ENCODE results near the gene PCBP3. TPM values are rescaled to one million over a fixed set of nuclear protein-coding genes. Genes with fewer than 3 reads are reported as not detected.
"Not testable (repeated sequence)": the region's sequence is repeated elsewhere in the genome, so short reads cannot be mapped to it uniquely, and the experiment has no call there.

PCBP3 gene
- total RNA-seq, 2 experiments from 2014 or later: 1.9 to 2.2 TPM

DNA sequence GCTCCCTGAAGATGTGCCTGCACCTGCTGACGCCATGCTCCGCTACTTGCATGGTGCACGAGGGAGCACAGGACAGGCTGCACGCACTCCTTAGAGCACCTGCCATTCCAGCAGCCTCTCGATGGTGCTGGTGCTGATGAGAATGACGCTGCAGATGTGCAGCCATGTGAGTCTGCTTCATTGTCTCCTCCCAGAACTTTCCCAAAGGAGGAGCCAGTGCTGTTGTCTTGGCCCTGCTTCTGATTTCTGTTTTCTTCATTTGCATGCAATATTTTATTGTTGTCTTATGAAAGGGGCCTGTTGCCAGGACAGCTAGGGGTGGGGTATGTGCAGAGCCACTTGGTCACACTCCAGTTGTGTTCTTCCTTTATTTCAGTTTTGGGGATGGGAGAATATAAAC lies 70.1 kb downstream of the PCBP3 start:
- TF ChIP-seq CTCF (IDR thresholded peaks at IDR 0.05): no peak
- H3K27ac Mint-ChIP-seq: no peak overlapping the region
- ATAC-seq (no peak), DNase-seq (no peak)
- POLR2A ChIA-PET: interaction anchor here (0.7 kb wide), 1 partner anchor 9 kb away, joined by 3 read pairs; no protein-coding TSS in a partner anchor
- peaks cover 3% of the 10 kb centered on the region for H3K9me3 Mint-ChIP-seq
- no peaks in the 10 kb centered on the region for H3K36me3 Mint-ChIP-seq (ENCODE audit: low read depth)
- intact Hi-C loops (cut with micrococcal nuclease): no loop called here
- no peak overlapping the region for H3K4me3 Mint-ChIP-seq
- CTCF ChIA-PET: no interaction called here
- H3K4me1 Mint-ChIP-seq (ENCODE audit: low read depth): peaks cover 14% of the 10 kb centered on the region
- H3K27me3 Mint-ChIP-seq: peaks cover 2% of the 10 kb centered on the region

GRCh38 chr21:45715441-45715840 lies 71.9 kb downstream of the PCBP3 start:
- intact Hi-C loops (cut with micrococcal nuclease): no loop called here
- CTCF ChIA-PET: no interaction called here
- Mint-ChIP-seq H3K27me3 (peaks cover 2% of the 10 kb centered on the region), H3K4me1 (ENCODE audit: low read depth) (peaks cover 10% of the 10 kb centered on the region), H3K9me3 (peaks cover 3% of the 10 kb centered on the region), H3K36me3 (ENCODE audit: low read depth) (no peaks in the 10 kb centered on the region), H3K27ac (no peak overlapping the region), H3K4me3 (no peak overlapping the region)
- ATAC-seq: no peak
- no peak for DNase-seq
- TF ChIP-seq CTCF (IDR thresholded peaks at IDR 0.05): no peak
- POLR2A ChIA-PET: no interaction called here

- intact Hi-C loops (cut with micrococcal nuclease): no loop called here
- H3K4me1 Mint-ChIP-seq (ENCODE audit: low read depth): peaks cover 11% of the 10 kb centered on the region
- peaks cover 2% of the 10 kb centered on the region for H3K27me3 Mint-ChIP-seq
- H3K27ac Mint-ChIP-seq: no peak overlapping the region
- no peak overlapping the region for H3K4me3 Mint-ChIP-seq
- CTCF ChIA-PET: no interaction called here
- DNase-seq (no peak), ATAC-seq (no peak)
- H3K9me3 Mint-ChIP-seq: no peaks in the 10 kb centered on the region
- TF ChIP-seq CTCF (IDR thresholded peaks at IDR 0.05): no peak
- no peaks in the 10 kb centered on the region for H3K36me3 Mint-ChIP-seq (ENCODE audit: low read depth)
- POLR2A ChIA-PET: no interaction called here
These were observed 74.9 kb downstream of the PCBP3 start for GRCh38 chr21:45718413-45718812.

GRCh38 chr21:45719177-45719802 lies 75.8 kb downstream of the PCBP3 start:
- Mint-ChIP-seq H3K36me3 (ENCODE audit: low read depth) (no peaks in the 10 kb centered on the region), H3K4me3 (no peak overlapping the region), H3K9me3 (no peaks in the 10 kb centered on the region), H3K27ac (no peak overlapping the region), H3K27me3 (peaks cover 2% of the 10 kb centered on the region), H3K4me1 (ENCODE audit: low read depth) (peaks cover 16% of the 10 kb centered on the region)
- DNase-seq (no peak), ATAC-seq (no peak)
- intact Hi-C loops (cut with micrococcal nuclease): no loop called here
- ChIA-PET CTCF (no interaction called here), POLR2A (no interaction called here)
- TF ChIP-seq CTCF (IDR thresholded peaks at IDR 0.05): no peak

GRCh38 chr21:45720204-45720603 lies 76.7 kb downstream of the PCBP3 start:
- H3K27me3 Mint-ChIP-seq; POLR2A ChIA-PET; H3K4me3 Mint-ChIP-seq; intact Hi-C loops (cut with micrococcal nuclease); DNase-seq; H3K36me3 Mint-ChIP-seq (ENCODE audit: low read depth); H3K27ac Mint-ChIP-seq; CTCF ChIA-PET; ATAC-seq; H3K9me3 Mint-ChIP-seq: not testable (repeated sequence)
- peaks cover 18% of the 10 kb centered on the region for H3K4me1 Mint-ChIP-seq (ENCODE audit: low read depth)

DNA sequence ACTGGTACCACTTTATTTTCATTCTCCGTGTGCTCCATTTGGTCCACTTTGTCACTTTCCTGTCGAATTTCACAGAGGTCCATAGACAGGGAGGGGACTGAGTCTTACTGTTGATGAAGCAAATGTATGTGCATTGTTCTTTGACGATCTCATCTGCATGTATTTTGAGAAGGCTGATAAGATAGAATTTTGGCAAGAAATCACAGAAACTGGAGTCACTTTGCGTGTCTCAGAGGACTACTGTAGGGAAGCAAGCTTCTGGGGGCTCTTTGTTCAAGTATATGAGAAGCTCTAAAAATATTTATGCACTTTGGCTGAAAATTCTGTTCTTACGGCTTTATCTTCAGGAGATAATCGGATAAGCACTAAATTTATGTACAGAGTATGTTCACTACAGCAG lies 78.1 kb downstream of the PCBP3 start:
- ATAC-seq (no peak), DNase-seq (no peak)
- intact Hi-C loops (cut with micrococcal nuclease): no loop called here
- Mint-ChIP-seq H3K4me3 (no peak overlapping the region), H3K4me1 (ENCODE audit: low read depth) (peaks cover 18% of the 10 kb centered on the region), H3K27ac (no peak overlapping the region), H3K36me3 (ENCODE audit: low read depth) (no peaks in the 10 kb centered on the region), H3K9me3 (no peaks in the 10 kb centered on the region), H3K27me3 (peaks cover 2% of the 10 kb centered on the region)
- CTCF ChIA-PET: no interaction called here
- TF ChIP-seq CTCF (IDR thresholded peaks at IDR 0.05): no peak
- POLR2A ChIA-PET: no interaction called here
